ENCODE results near the gene MAML2. TPM values are rescaled to one million over a fixed set of nuclear protein-coding genes. Genes with fewer than 3 reads are reported as not detected.

The MAML2 gene
- polyA plus RNA-seq, 1 of the 3 experiments (the other 2 are of a cell fraction), result 20.1 TPM

DNA sequence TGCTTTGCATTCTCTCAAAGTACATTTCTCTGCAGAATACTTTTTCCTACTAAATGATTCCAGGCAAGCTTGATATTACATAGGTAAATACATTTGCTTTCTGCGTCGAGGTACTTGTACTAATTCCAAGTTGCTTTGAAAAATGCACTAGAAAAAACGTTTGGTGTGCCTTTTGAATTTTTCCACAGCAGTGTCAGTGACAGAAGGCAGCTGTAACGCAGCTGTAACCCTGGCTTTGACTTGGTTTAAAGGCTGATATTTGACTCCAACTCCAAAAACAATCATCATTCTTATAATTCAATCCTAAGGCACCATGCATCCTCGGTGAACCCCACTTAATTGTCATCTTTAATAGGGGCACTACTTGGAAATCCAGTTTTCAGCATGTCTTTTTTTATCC, 125.0 kb downstream of the MAML2 start:
- Histone ChIP-seq H3K36me3 (replicated peaks in 1 of 2; ENCODE audit: control insufficient read depth in 1 of 2, insufficient read depth in 2 of 2, low read length in 1 of 2) (no peaks in the 10 kb centered on the region), H3F3A (replicated peaks; ENCODE audit: insufficient read depth) (peaks cover 23% of the 10 kb centered on the region), H3K9ac (no peak overlapping the region), H4K20me1 (ENCODE audit: insufficient read depth) (no peaks in the 10 kb centered on the region), H3K79me2 (ENCODE audit: insufficient read depth) (peaks cover 75% of the 10 kb centered on the region), H2AFZ (ENCODE audit: low read depth) (no peak overlapping the region), H3K4me1 (ENCODE audit: control insufficient read depth in 1 of 2, insufficient read depth in 2 of 2, low read depth in 1 of 2, low read length in 1 of 2) (peaks cover 10 to 63% of the 10 kb centered on the region in 2 experiments), H3K27me3 (ENCODE audit: insufficient read depth) (no peaks in the 10 kb centered on the region), H3K4me2 (no peak overlapping the region), H3K9me3 (no peaks in the 10 kb centered on the region), H3K9me2 (no peaks in the 10 kb centered on the region), H3K27ac (ENCODE audit: low read depth in 2 of 2, low read length in 1 of 2) (no peak overlapping the region), H3K4me3 (ENCODE audit: low read depth in 2 of 2, low read length in 1 of 2) (no peak overlapping the region)
- WGBS (ENCODE audit: low lambda C conversion rate), result 64% methylated on average over 5 of the region's 5 CpGs
- ChIA-PET CTCF (no interaction called here), POLR2A (no interaction called here)
- DNase-seq, result no peak
- no peak for TF ChIP-seq RXRA (IDR thresholded peaks at IDR 0.05; ENCODE audit: borderline replicate concordance, low read depth)
- TF ChIP-seq MEF2A (IDR thresholded peaks at IDR 0.05; ENCODE audit: borderline replicate concordance, low read depth), result no peak
- TF ChIP-seq TEAD4 (IDR thresholded peaks at IDR 0.05; ENCODE audit: borderline replicate concordance, insufficient read depth), result no peak

DNA sequence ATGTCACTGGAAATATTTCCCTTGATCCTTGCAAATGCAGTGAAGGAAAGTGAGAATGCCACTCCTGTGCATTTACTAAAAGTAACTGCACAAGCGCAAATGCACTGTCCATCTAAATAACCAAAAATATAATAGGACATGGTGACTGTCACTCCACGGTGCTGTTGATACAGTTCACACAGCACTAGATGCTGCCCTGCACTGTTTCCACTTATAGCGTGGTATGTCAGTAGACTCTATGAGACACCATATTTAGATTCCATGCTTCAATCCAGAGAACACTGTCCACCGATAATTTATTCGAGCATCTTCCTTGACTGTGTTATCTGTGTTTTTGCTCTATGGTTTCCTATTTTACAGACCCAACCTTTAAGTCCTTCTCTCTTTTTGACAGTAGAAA, 125.8 kb downstream of the MAML2 start:
- TF ChIP-seq, protein P1, sequence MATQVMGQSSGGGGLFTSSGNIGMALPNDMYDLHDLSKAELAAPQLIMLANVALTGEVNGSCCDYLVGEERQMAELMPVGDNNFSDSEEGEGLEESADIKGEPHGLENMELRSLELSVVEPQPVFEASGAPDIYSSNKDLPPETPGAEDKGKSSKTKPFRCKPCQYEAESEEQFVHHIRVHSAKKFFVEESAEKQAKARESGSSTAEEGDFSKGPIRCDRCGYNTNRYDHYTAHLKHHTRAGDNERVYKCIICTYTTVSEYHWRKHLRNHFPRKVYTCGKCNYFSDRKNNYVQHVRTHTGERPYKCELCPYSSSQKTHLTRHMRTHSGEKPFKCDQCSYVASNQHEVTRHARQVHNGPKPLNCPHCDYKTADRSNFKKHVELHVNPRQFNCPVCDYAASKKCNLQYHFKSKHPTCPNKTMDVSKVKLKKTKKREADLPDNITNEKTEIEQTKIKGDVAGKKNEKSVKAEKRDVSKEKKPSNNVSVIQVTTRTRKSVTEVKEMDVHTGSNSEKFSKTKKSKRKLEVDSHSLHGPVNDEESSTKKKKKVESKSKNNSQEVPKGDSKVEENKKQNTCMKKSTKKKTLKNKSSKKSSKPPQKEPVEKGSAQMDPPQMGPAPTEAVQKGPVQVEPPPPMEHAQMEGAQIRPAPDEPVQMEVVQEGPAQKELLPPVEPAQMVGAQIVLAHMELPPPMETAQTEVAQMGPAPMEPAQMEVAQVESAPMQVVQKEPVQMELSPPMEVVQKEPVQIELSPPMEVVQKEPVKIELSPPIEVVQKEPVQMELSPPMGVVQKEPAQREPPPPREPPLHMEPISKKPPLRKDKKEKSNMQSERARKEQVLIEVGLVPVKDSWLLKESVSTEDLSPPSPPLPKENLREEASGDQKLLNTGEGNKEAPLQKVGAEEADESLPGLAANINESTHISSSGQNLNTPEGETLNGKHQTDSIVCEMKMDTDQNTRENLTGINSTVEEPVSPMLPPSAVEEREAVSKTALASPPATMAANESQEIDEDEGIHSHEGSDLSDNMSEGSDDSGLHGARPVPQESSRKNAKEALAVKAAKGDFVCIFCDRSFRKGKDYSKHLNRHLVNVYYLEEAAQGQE (IDR thresholded peaks at IDR 0.05; ENCODE audit: low read depth, low read length), result no peak
- TF ChIP-seq POLR2AphosphoS5 (IDR thresholded peaks at IDR 0.05; ENCODE audit: low read depth, low read length) (no peak), FOSL2 (IDR thresholded peaks at IDR 0.05; ENCODE audit: borderline replicate concordance, low read depth) (no peak), EZH2phosphoT487 (IDR thresholded peaks at IDR 0.05; ENCODE audit: borderline replicate concordance, low read depth) (no peak), TEAD4 (IDR thresholded peaks at IDR 0.05; ENCODE audit: borderline replicate concordance, insufficient read depth) (no peak), NFIC (IDR thresholded peaks at IDR 0.05; ENCODE audit: borderline replicate concordance) (no peak), RXRA (IDR thresholded peaks at IDR 0.05; ENCODE audit: borderline replicate concordance, low read depth) (no peak), SMC3 (IDR thresholded peaks at IDR 0.05; ENCODE audit: low read depth, low read length) (no peak), RCOR1 (IDR thresholded peaks at IDR 0.05; ENCODE audit: low read length) (no peak), RFX5 (IDR thresholded peaks at IDR 0.05; ENCODE audit: low read length) (no peak)
- CTCF ChIA-PET, result no interaction called here
- H3K4me2 ChIP-seq, result no peak overlapping the region
- H4K20me1 ChIP-seq (ENCODE audit: insufficient read depth), result no peaks in the 10 kb centered on the region
- H3K27me3 ChIP-seq (ENCODE audit: insufficient read depth), result no peaks in the 10 kb centered on the region
- 91% methylated on average over 5 of the region's 5 CpGs for WGBS (ENCODE audit: low lambda C conversion rate)
- no peaks in the 10 kb centered on the region for H3K9me3 ChIP-seq
- POLR2A ChIA-PET, result no interaction called here
- no peaks in the 10 kb centered on the region for H3K9me2 ChIP-seq
- DNase-seq, result no peak
- H3K9ac ChIP-seq, result no peak overlapping the region
- H3K27ac ChIP-seq (ENCODE audit: low read depth in 2 of 2, low read length in 1 of 2), result no peak overlapping the region; a peak in 1 of 4 replicates
- no peak overlapping the region for H2AFZ ChIP-seq (ENCODE audit: low read depth)
- no peaks in the 10 kb centered on the region for H3K36me3 ChIP-seq (replicated peaks in 1 of 2; ENCODE audit: control insufficient read depth in 1 of 2, insufficient read depth in 2 of 2, low read length in 1 of 2)
- H3K4me1 ChIP-seq (ENCODE audit: control insufficient read depth in 1 of 2, insufficient read depth in 2 of 2, low read depth in 1 of 2, low read length in 1 of 2), result peaks cover 9 to 68% of the 10 kb centered on the region in 2 experiments
- H3K4me3 ChIP-seq (ENCODE audit: low read depth in 2 of 2, low read length in 1 of 2), result no peak overlapping the region
- H3K79me2 ChIP-seq (ENCODE audit: insufficient read depth), result peaks cover 78% of the 10 kb centered on the region
- peaks cover 31% of the 10 kb centered on the region for H3F3A ChIP-seq (replicated peaks; ENCODE audit: insufficient read depth)

Data from SK-N-SH (cell line).